GM18909 (cell line): ENCODE results near the gene NAV2.

Experiments
- ATAC-seq: cut with Tn5 transposase; IDR thresholded peaks from one replicate; pipeline ENCODE4 v1.9.1; 2021; ENCODE audit warnings: mild to moderate bottlenecking; ENCODE audit not compliant: unreplicated experiment, poor library complexity

The NAV2 gene

GRCh38 chr11:20056950-20057943 is 344.6 kb downstream of the NAV2 start:
- ATAC-seq: no peak

- ATAC-seq: no peak
Measured at GRCh38 chr11:20058749-20059458, 346.3 kb downstream of the NAV2 start.

GRCh38 chr11:20059587-20060021 is 347.0 kb downstream of the NAV2 start:
- ATAC-seq: no peak

GRCh38 chr11:20060181-20060580 is 347.5 kb downstream of the NAV2 start:
- ATAC-seq: no peak

- no peak for ATAC-seq
Measured at GRCh38 chr11:20060647-20061205, 348.1 kb downstream of the NAV2 start.

GRCh38 chr11:20061776-20062175 is 349.1 kb downstream of the NAV2 start:
- no peak for ATAC-seq

GRCh38 chr11:20064961-20065405 is 352.3 kb downstream of the NAV2 start:
- no peak for ATAC-seq

GRCh38 chr11:20065406-20065805 is 352.8 kb downstream of the NAV2 start:
- ATAC-seq: no peak

- no peak for ATAC-seq
Measured at GRCh38 chr11:20066013-20066782, 353.6 kb downstream of the NAV2 start.

GRCh38 chr11:20066783-20067156 is 354.1 kb downstream of the NAV2 start:
- ATAC-seq: no peak

- no peak for ATAC-seq
Measured at GRCh38 chr11:20067665-20068064, 355.0 kb downstream of the NAV2 start.

- no peak for ATAC-seq
Measured at GRCh38 chr11:20068691-20069090, 356.1 kb downstream of the NAV2 start.

- ATAC-seq: no peak
Measured at GRCh38 chr11:20070459-20070858, 357.8 kb downstream of the NAV2 start.

GRCh38 chr11:20075627-20076026 is 363.0 kb downstream of the NAV2 start:
- no peak for ATAC-seq

GRCh38 chr11:20078846-20079245 is 366.2 kb downstream of the NAV2 start:
- no peak for ATAC-seq

GRCh38 chr11:20080032-20080685 is 367.5 kb downstream of the NAV2 start:
- peak; percentile 72 for ATAC-seq

GRCh38 chr11:20081336-20081735 is 368.7 kb downstream of the NAV2 start:
- no peak for ATAC-seq

- ATAC-seq: peak; percentile 54
Measured at GRCh38 chr11:20083877-20084276, 371.2 kb downstream of the NAV2 start.

- ATAC-seq: no peak
Measured at GRCh38 chr11:20084921-20085814, 372.5 kb downstream of the NAV2 start.
